Prostate gland (tissue), 2 donors: ENCODE measurements around the gene KCTD15. TPM values are rescaled to one million over a fixed set of nuclear protein-coding genes. Genes with fewer than 3 reads are reported as not detected.

Source experiments
- DNase-seq: peaks from one replicate; pipeline ENCODE4 v3.0.0-alpha.2; 2019; ENCODE audit warnings: low spot score
- H3K27ac ChIP-seq, 2 donors: fragments of 200-600 bp; sonication (generic); 2 replicates each; pipeline ENCODE4 v1.5.1; 2017 to 2019
- H3K27me3 ChIP-seq: fragments of 200-600 bp; sonication (generic); replicated peaks from 2 replicates; pipeline ENCODE4 v1.5.1; 2019; ENCODE audit not compliant: insufficient read depth
- H3K36me3 ChIP-seq, 2 donors: fragments of 200-600 bp; sonication (generic); 1 replicate in 1 of 2; 2 replicates in 1 of 2; pipeline versions ENCODE4 v1.5.1 to v1.8.1; 2017 to 2019
- H3K4me1 ChIP-seq: fragments of 200-600 bp; sonication (generic); replicated peaks from 2 replicates; pipeline ENCODE4 v1.5.1; 2019
- H3K4me3 ChIP-seq, 2 donors: fragments of 200-600 bp; sonication (generic); 2 replicates each; pipeline ENCODE4 v1.5.1; 2017 to 2019
- H3K9me3 ChIP-seq: fragments of 200-600 bp; sonication (generic); 2 replicates; pipeline ENCODE4 v1.5.1; 2017
- CTCF ChIP-seq, 4 experiments: fragments of 200-600 bp in 2 of 4; fragments of 450-650 bp in 2 of 4; sonication (generic) in 2 of 4; IDR thresholded peaks; 1 replicate in 3 of 4; 2 replicates in 1 of 4; pipeline ENCODE4 v1.5.1; 2016 to 2019; ENCODE audit warnings: antibody characterized with exemption in 4 of 4, mild to moderate bottlenecking in 2 of 4, moderate library complexity in 2 of 4
- POLR2A ChIP-seq: fragments of 450-650 bp; IDR thresholded peaks from one replicate; pipeline ENCODE4 v1.6.1; 2016; ENCODE audit warnings: antibody characterized with exemption, mild to moderate bottlenecking
- POLR2AphosphoS5 ChIP-seq: sonication (generic); formaldehyde crosslinking; IDR thresholded peaks from one replicate; pipeline ENCODE4 v1.6.1; 2017; ENCODE audit warnings: antibody characterized with exemption
- WGBS: methylation state at CpG from one replicate; pipeline ENCODE4 v1.1.5; 2018; 5-methylcytosine and 5-hydroxymethylcytosine counted together
- intact Hi-C: fragments of 100-400 bp; cut with DNase I; formaldehyde crosslinking; loops from one replicate; pipeline ENCODE4 v1.14.2; 2022
- total RNA-seq, 2 donors: library from RNA; depleted of rRNA; stranded (reverse); fragments of >200 nt; gene quantifications; one replicate each; pipeline ENCODE4 v1.1.0, GENCODE V29; 2016

Gene KCTD15
- total RNA-seq = 10 to 100 TPM; 41.7 to 74.6 TPM

DNA sequence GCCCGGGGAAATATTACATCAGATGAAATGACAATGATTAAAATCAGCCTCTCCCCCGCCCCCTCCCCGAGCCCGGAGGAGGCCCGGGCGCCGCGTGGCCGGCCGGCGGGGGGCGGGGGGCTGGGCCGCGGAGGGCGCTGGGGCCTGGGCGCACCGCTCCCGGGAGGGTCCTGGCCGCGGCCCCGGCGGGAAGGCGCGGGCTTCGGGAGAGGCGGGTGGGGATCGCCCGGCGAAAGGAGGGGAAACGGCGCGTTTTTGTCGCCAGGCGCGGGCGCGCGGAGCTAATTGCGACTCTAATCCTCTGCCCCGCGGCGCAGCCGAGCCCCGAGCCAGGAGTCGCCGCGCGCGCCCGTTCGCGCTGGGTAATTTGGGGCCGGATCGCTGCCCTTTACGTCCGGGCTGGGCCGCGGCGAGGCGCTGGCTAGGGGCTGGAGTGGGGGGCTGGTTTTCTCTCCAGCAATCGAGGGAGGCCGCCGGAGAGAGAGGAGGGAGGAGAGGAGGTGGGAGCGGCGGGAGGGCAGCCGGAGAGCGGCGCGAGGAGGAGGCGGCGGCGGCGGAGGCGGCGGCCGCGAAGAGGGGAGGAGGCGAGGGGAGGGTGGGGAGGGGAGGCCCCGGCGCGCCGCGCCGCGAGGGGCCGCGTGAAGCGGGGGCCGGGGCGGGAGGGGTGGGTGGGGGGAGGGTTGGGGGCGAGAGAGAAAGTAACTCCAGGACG, at the start of gene KCTD15:
TSS of gene KCTD15 (plus strand) at position 707 of the 712 bp plus-strand sequence. CDS start 3,585 bp downstream, outside the sequence.
- no peaks in the 10 kb centered on the region for H3K27me3 ChIP-seq
- H3K27ac ChIP-seq = peak within 1 kb of the TSS; percentile 91 to 96
- no peak for TF ChIP-seq CTCF (IDR thresholded peaks at IDR 0.05)
- no peak for TF ChIP-seq POLR2AphosphoS5
- no peak for TF ChIP-seq POLR2A
- no peaks in the 10 kb centered on the region for H3K9me3 ChIP-seq
- intact Hi-C loops = no loop called here
- H3K36me3 ChIP-seq = no peaks in the 10 kb centered on the region
- peak within 1 kb of the TSS; percentile 54 to 80 for H3K4me3 ChIP-seq
- H3K4me1 ChIP-seq = no peaks in the 10 kb centered on the region
- DNase-seq = no peak
- WGBS = under 1% methylated on average over 76 of the region's 92 CpGs

GRCh38 chr19:33747273-33747672, 49.4 kb upstream of the KCTD15 start:
- no peak for DNase-seq
- H3K36me3 ChIP-seq = no peaks in the 10 kb centered on the region
- H3K27ac ChIP-seq = no peak overlapping the region
- H3K9me3 ChIP-seq = no peaks in the 10 kb centered on the region
- no peaks in the 10 kb centered on the region for H3K27me3 ChIP-seq
- 42% methylated on average over 4 of the region's 4 CpGs for WGBS
- intact Hi-C loops = no loop called here
- H3K4me3 ChIP-seq = no peak overlapping the region
- no peaks in the 10 kb centered on the region for H3K4me1 ChIP-seq
- TF ChIP-seq POLR2A (no peak), POLR2AphosphoS5 (no peak), CTCF (IDR thresholded peaks at IDR 0.05) (no peak)

DNA sequence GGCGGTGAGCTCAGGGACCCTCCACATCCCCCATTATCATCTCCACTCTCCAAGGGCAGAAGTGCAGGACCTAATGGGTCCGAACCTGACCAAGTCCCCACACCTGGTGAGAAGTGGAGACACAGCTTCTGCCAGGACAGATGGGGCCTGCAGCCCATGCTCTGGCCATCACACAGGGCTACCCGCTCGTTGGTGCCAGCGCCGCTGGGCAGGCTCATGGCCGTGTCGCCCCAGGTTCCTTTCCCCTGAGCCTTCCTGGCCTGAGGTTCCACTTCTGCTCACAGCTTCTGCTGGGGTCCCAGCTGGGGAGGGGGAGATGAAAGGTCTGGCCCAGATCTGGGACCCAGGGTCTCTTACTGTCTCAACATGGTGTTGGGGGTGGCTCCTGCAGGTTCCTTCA, 48.4 kb upstream of the KCTD15 start:
- H3K36me3 ChIP-seq = no peaks in the 10 kb centered on the region
- TF ChIP-seq CTCF (IDR thresholded peaks at IDR 0.05) (no peak), POLR2AphosphoS5 (no peak)
- no peaks in the 10 kb centered on the region for H3K4me1 ChIP-seq
- H3K27me3 ChIP-seq = no peaks in the 10 kb centered on the region
- WGBS = 97% methylated on average over 8 of the region's 8 CpGs
- H3K4me3 ChIP-seq = no peak overlapping the region
- intact Hi-C loops = no loop called here
- H3K27ac ChIP-seq = no peak overlapping the region
- H3K9me3 ChIP-seq = no peaks in the 10 kb centered on the region
- no peak for DNase-seq

- 60% methylated on average over 3 of the region's 3 CpGs for WGBS
- Histone ChIP-seq H3K4me3 (no peak overlapping the region), H3K27ac (no peak overlapping the region), H3K9me3 (no peaks in the 10 kb centered on the region), H3K4me1 (no peaks in the 10 kb centered on the region), H3K36me3 (no peaks in the 10 kb centered on the region), H3K27me3 (no peaks in the 10 kb centered on the region)
- intact Hi-C loops = no loop called here
- no peak for TF ChIP-seq CTCF (IDR thresholded peaks at IDR 0.05)
- TF ChIP-seq POLR2AphosphoS5 = no peak
- no peak for TF ChIP-seq POLR2A
- DNase-seq = no peak
Measured at GRCh38 chr19:33749016-33749415, 47.7 kb upstream of the KCTD15 start.

DNA sequence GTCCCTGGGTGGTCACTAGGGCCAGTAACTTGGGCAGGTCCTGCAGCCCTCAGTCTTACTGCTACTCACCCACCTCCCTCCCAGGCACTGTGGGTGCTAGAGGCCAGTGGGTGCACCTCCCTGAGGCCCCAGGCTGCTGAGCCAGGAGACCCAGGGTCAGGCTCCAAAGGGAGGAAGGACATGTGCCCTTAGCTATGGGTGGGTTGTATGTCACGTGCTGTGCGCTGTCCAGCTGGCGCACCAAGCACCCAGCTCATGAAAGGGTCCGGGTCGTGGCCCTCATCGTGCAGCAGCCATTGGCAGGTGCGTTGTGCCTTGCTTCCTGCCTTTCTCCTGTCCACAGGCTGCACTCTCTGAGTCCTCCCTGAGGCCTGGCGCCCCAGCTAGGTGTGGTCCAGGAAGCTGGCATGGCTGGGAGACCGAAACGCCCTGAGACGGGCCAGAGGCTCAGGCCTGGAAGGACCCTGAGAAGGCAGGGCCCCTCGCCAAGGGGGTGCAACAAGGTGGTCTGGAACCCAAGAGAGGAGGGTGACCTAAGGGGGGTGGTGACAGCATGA, 47.0 kb upstream of the KCTD15 start:
- no peak for DNase-seq
- Histone ChIP-seq H3K36me3 (no peaks in the 10 kb centered on the region), H3K4me1 (no peaks in the 10 kb centered on the region), H3K4me3 (no peak overlapping the region), H3K9me3 (no peaks in the 10 kb centered on the region), H3K27me3 (no peaks in the 10 kb centered on the region), H3K27ac (no peak overlapping the region)
- 84% methylated on average over 12 of the region's 12 CpGs for WGBS
- TF ChIP-seq POLR2AphosphoS5 (no peak), POLR2A (no peak), CTCF (IDR thresholded peaks at IDR 0.05) (no peak)
- intact Hi-C loops = no loop called here
